HepG2 (cell line): Measurements from ENCODE around the gene EIF5A. TPM values are rescaled to one million over a fixed set of nuclear protein-coding genes. Genes with fewer than 3 reads are reported as not detected.
A peak's percentile ranks its signal among the peaks of the same experiment; 100 is the strongest.

ENCODE experiments used
- ELF3 ChIP-seq: IDR thresholded peaks from 2 replicates; pipeline ENCODE4 v1.6.1; 2016; ENCODE audit warnings: missing genetic modification reagents, missing compliant biosample characterization
- FOSL2 ChIP-seq: sonication (generic); formaldehyde crosslinking; IDR thresholded peaks from 2 replicates; pipeline ENCODE4 v1.4.0; 2020; ENCODE audit warnings: missing genetic modification reagents
- HHEX ChIP-seq: IDR thresholded peaks from 2 replicates; pipeline ENCODE4 v1.6.1; 2016; ENCODE audit warnings: control low read depth
- HNRNPK ChIP-seq: fragments of 200-400 bp; formaldehyde crosslinking; IDR thresholded peaks from 2 replicates; pipeline ENCODE4 v1.6.1; 2018; ENCODE audit warnings: low read length, low read depth, moderate library complexity, mild to moderate bottlenecking; ENCODE audit not compliant: poor library complexity, severe bottlenecking
- HOXA7 ChIP-seq: sonication (generic); formaldehyde crosslinking; IDR thresholded peaks from 2 replicates; pipeline ENCODE4 v1.8.1; 2022; ENCODE audit warnings: mild to moderate bottlenecking, missing genetic modification reagents, moderate library complexity
- ISL2 ChIP-seq: sonication (generic); formaldehyde crosslinking; IDR thresholded peaks from 2 replicates; pipeline ENCODE4 v1.5.0; 2020; ENCODE audit warnings: missing genetic modification reagents
- WIZ ChIP-seq: sonication (generic); formaldehyde crosslinking; IDR thresholded peaks from 2 replicates; pipeline ENCODE4 v1.5.1; 2020; ENCODE audit warnings: mild to moderate bottlenecking, missing genetic modification reagents
- ZNF224 ChIP-seq: sonication (generic); formaldehyde crosslinking; IDR thresholded peaks from 2 replicates; pipeline ENCODE4 v1.5.0; 2020; ENCODE audit warnings: mild to moderate bottlenecking, missing genetic modification reagents
- ZNF430 ChIP-seq: sonication (generic); formaldehyde crosslinking; IDR thresholded peaks from 2 replicates; pipeline ENCODE4 v1.9.0; 2021; ENCODE audit warnings: mild to moderate bottlenecking, missing genetic modification reagents
- ZNF550 ChIP-seq: sonication (generic); formaldehyde crosslinking; IDR thresholded peaks from 2 replicates; pipeline ENCODE4 v1.4.0; 2020; ENCODE audit warnings: mild to moderate bottlenecking, missing genetic modification reagents, borderline replicate concordance
- polyA plus RNA-seq, 8 experiments: library from polyadenylated mRNA; depleted of rRNA in 3 of 8; stranded (reverse) in 7 of 8; unstranded in 1 of 8; fragments of >200 nt; fragmentation: Illumina TruSeq in 4 of 8; extraction: Trizol in 4 of 8; gene quantifications; 2 replicates each; pipeline versions ENCODE4 v1.2.1 to v1.2.3, GENCODE V29; 2011 to 2016; ENCODE audit warnings: low read depth in 4 of 8, missing spikeins in 1 of 8, mixed read lengths in 1 of 8; ENCODE audit not compliant: insufficient read depth in 1 of 8
- total RNA-seq, 5 experiments: library from RNA; depleted of rRNA; stranded (reverse); fragments of >200 nt; fragmentation: Illumina TruSeq; extraction: Trizol; gene quantifications; 2 replicates each; pipeline ENCODE4 v1.2.3, GENCODE V29; 2016; ENCODE audit warnings: low read depth in 1 of 5
- TF ChIP-seq, protein P1 (sequence below): sonication (generic); formaldehyde crosslinking; IDR thresholded peaks from 2 replicates; pipeline ENCODE4 v1.4.0; 2020; ENCODE audit warnings: mild to moderate bottlenecking, missing genetic modification reagents
- TF ChIP-seq, protein P2 (sequence below): fragments of 450-650 bp; IDR thresholded peaks from 2 replicates; pipeline ENCODE4 v1.6.1; 2017; ENCODE audit warnings: mild to moderate bottlenecking
- TF ChIP-seq, protein P3 (sequence below): sonication (generic); formaldehyde crosslinking; IDR thresholded peaks from 2 replicates; pipeline ENCODE4 v1.4.0; 2020; ENCODE audit warnings: mild to moderate bottlenecking, missing genetic modification reagents
- TF ChIP-seq, protein P4 (sequence below): sonication (generic); formaldehyde crosslinking; IDR thresholded peaks from 2 replicates; pipeline ENCODE4 v1.4.0; 2020; ENCODE audit warnings: missing genetic modification reagents
- TF ChIP-seq, protein P5 (sequence below): sonication (generic); formaldehyde crosslinking; conservative IDR thresholded peaks from 2 replicates; pipeline ENCODE4 v1.4.0; 2020; ENCODE audit warnings: missing genetic modification reagents
- TF ChIP-seq, protein P6 (sequence below): sonication (generic); formaldehyde crosslinking; conservative IDR thresholded peaks from 2 replicates; pipeline ENCODE4 v1.8.0; 2022; ENCODE audit warnings: low read depth, missing genetic modification reagents

The EIF5A gene
- total and polyA plus RNA-seq, 2 of the 13 experiments (the other 11 are each of a cell fraction or from before 2014, with no cell fraction given): 319 to 337 TPM

DNA sequence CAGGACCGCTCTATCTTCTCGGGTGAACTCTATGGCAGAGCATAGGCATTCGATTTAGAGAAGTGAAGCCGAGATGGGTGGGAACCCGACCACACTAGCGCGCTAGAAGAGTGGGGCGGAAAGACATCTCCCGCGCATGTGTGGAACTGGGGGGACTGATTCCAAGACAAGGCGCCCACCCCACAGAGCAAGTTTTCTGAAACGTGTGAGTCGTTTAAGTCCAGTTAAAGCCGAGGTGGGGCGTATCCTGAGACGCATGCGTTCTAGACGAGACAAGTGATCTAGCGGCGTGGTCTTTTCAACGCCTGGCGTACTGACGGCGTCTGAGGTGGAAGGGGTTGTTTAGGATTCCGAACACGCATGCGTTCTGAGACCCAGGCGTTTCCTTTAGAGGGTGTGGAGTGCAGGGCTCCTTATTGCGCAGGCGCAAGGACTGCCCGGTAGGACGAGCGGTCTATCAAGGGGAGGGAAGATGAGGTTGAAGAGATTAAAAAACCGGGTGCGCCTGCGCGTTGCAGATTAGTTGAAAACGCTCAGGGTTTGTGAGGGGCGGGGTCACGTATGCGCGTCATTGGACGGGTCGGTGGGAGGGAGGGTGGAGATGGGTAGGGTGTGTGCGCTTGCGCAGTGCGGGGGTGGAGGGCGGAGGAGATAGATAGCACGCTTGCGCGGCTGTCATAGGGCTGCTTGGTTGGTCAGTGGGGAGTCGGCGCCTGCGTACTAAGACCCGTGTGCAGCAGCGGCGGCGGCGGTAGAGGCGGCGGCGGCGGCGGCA, at the start of gene EIF5A (continued):
- TF ChIP-seq, protein P1, sequence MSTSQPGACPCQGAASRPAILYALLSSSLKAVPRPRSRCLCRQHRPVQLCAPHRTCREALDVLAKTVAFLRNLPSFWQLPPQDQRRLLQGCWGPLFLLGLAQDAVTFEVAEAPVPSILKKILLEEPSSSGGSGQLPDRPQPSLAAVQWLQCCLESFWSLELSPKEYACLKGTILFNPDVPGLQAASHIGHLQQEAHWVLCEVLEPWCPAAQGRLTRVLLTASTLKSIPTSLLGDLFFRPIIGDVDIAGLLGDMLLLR (CRISPR knock-in tag): no peak; the same call in 1 of the 2 replicates
- TF ChIP-seq HHEX (CRISPR knock-in tag) (no peak), ZNF550 (CRISPR knock-in tag) (no peak), HOXA7 (no peak), ISL2 (CRISPR knock-in tag) (no peak), FOSL2 (CRISPR knock-in tag) (no peak; the same call in 1 of the 2 replicates), ZNF224 (CRISPR knock-in tag) (no peak), WIZ (CRISPR knock-in tag) (no peak; the same call in 1 of the 2 replicates), HNRNPK (peak; percentile 7), ELF3 (CRISPR knock-in tag) (peak; percentile 59), ZNF430 (CRISPR knock-in tag) (no peak)
- TF ChIP-seq, protein P2, sequence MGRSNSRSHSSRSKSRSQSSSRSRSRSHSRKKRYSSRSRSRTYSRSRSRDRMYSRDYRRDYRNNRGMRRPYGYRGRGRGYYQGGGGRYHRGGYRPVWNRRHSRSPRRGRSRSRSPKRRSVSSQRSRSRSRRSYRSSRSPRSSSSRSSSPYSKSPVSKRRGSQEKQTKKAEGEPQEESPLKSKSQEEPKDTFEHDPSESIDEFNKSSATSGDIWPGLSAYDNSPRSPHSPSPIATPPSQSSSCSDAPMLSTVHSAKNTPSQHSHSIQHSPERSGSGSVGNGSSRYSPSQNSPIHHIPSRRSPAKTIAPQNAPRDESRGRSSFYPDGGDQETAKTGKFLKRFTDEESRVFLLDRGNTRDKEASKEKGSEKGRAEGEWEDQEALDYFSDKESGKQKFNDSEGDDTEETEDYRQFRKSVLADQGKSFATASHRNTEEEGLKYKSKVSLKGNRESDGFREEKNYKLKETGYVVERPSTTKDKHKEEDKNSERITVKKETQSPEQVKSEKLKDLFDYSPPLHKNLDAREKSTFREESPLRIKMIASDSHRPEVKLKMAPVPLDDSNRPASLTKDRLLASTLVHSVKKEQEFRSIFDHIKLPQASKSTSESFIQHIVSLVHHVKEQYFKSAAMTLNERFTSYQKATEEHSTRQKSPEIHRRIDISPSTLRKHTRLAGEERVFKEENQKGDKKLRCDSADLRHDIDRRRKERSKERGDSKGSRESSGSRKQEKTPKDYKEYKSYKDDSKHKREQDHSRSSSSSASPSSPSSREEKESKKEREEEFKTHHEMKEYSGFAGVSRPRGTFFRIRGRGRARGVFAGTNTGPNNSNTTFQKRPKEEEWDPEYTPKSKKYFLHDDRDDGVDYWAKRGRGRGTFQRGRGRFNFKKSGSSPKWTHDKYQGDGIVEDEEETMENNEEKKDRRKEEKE: no peak
- TF ChIP-seq, protein P3, sequence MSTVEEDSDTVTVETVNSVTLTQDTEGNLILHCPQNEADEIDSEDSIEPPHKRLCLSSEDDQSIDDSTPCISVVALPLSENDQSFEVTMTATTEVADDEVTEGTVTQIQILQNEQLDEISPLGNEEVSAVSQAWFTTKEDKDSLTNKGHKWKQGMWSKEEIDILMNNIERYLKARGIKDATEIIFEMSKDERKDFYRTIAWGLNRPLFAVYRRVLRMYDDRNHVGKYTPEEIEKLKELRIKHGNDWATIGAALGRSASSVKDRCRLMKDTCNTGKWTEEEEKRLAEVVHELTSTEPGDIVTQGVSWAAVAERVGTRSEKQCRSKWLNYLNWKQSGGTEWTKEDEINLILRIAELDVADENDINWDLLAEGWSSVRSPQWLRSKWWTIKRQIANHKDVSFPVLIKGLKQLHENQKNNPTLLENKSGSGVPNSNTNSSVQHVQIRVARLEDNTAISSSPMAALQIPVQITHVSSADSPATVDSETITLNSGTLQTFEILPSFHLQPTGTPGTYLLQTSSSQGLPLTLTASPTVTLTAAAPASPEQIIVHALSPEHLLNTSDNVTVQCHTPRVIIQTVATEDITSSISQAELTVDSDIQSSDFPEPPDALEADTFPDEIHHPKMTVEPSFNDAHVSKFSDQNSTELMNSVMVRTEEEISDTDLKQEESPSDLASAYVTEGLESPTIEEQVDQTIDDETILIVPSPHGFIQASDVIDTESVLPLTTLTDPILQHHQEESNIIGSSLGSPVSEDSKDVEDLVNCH (CRISPR knock-in tag): no peak
- TF ChIP-seq, protein P4, sequence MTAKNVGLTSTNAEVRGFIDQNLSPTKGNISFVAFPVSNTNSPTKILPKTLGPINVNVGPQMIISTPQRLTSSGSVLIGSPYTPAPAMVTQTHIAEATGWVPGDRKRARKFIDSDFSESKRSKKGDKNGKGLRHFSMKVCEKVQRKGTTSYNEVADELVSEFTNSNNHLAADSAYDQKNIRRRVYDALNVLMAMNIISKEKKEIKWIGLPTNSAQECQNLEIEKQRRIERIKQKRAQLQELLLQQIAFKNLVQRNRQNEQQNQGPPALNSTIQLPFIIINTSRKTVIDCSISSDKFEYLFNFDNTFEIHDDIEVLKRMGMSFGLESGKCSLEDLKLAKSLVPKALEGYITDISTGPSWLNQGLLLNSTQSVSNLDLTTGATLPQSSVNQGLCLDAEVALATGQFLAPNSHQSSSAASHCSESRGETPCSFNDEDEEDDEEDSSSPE (CRISPR knock-in tag): no peak
- TF ChIP-seq, protein P5, sequence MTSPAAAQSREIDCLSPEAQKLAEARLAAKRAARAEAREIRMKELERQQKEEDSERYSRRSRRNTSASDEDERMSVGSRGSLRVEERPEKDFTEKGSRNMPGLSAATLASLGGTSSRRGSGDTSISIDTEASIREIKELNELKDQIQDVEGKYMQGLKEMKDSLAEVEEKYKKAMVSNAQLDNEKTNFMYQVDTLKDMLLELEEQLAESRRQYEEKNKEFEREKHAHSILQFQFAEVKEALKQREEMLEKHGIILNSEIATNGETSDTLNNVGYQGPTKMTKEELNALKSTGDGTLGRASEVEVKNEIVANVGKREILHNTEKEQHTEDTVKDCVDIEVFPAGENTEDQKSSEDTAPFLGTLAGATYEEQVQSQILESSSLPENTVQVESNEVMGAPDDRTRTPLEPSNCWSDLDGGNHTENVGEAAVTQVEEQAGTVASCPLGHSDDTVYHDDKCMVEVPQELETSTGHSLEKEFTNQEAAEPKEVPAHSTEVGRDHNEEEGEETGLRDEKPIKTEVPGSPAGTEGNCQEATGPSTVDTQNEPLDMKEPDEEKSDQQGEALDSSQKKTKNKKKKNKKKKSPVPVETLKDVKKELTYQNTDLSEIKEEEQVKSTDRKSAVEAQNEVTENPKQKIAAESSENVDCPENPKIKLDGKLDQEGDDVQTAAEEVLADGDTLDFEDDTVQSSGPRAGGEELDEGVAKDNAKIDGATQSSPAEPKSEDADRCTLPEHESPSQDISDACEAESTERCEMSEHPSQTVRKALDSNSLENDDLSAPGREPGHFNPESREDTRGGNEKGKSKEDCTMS (CRISPR knock-in tag): no peak
- TF ChIP-seq, protein P6, sequence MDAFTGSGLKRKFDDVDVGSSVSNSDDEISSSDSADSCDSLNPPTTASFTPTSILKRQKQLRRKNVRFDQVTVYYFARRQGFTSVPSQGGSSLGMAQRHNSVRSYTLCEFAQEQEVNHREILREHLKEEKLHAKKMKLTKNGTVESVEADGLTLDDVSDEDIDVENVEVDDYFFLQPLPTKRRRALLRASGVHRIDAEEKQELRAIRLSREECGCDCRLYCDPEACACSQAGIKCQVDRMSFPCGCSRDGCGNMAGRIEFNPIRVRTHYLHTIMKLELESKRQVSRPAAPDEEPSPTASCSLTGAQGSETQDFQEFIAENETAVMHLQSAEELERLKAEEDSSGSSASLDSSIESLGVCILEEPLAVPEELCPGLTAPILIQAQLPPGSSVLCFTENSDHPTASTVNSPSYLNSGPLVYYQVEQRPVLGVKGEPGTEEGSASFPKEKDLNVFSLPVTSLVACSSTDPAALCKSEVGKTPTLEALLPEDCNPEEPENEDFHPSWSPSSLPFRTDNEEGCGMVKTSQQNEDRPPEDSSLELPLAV (CRISPR knock-in tag): no peak
